GM10248 (cell line): Measurements from ENCODE around the gene MMP21.

Experiments
- CTCF ChIA-PET: fragments of 300-600 bp; sonication (Branson Sonifier 250); formaldehyde crosslinking; extraction: SDS; loops from one replicate; lab custom pipeline; 2021; ENCODE audit warnings: antibody characterized with exemption; lab: Yijun Ruan, JAX
- POLR2A ChIA-PET: fragments of 350-650 bp; sonication (Branson Sonifier 250); formaldehyde crosslinking; extraction: SDS; loops from one replicate; lab custom pipeline; 2020; ENCODE audit warnings: antibody characterized with exemption; lab: Yijun Ruan, JAX
- DNase-seq: peaks from one replicate; pipeline ENCODE4 v3.0.0; 2012; ENCODE audit errors: extremely low spot score
- CTCF ChIP-seq: IDR thresholded peaks from 2 replicates; pipeline ENCODE4 v1.5.1; 2012; ENCODE audit warnings: mild to moderate bottlenecking, low read depth; ENCODE audit errors: extremely low read depth, missing control alignments, control extremely low read depth

Gene MMP21

DNA sequence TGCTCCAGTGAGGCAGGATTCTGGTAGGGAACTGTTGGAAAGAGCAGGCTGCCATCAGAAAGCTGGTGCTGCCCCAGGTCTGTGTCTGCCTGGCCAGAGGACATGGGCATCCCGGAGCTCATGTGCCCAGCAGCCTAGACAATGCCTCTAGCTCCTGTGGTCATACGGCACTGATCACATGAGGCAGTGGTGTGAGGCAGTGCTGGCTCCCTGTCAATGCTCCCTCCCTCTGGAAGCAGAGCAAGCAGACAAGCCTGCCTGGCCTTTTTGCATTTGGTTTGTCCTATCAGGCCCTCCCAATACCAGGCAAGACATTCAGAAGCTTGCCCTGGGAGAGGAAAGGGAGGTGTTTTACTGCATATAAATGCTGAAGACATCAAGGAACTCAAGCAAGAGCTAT lies 19.5 kb upstream of the MMP21 start:
- ChIA-PET POLR2A (no interaction called here), CTCF (interaction anchor here (1.0 to 1.3 kb wide), 3 partner anchors 9 to 12 kb away, joined by 3 to 4 read pairs (median 4); no protein-coding TSS in a partner anchor)
- DNase-seq: no peak
- TF ChIP-seq CTCF: no peak

- no peak for DNase-seq
- CTCF ChIA-PET: interaction anchor here (0.8 to 1.7 kb wide), 2 partner anchors 9 to 24 kb away, joined by 3 to 6 read pairs; no protein-coding TSS in a partner anchor
- TF ChIP-seq CTCF: no peak
- POLR2A ChIA-PET: no interaction called here
These were observed 17.0 kb upstream of the MMP21 start for GRCh38 chr10:125792342-125793300.

GRCh38 chr10:125788156-125789034 lies 12.8 kb upstream of the MMP21 start:
- ChIA-PET CTCF (interaction anchor here (1.3 to 1.7 kb wide), 2 partner anchors 20 to 29 kb away, joined by 3 to 5 read pairs; no protein-coding TSS in a partner anchor), POLR2A (no interaction called here)
- DNase-seq: no peak
- no peak for TF ChIP-seq CTCF

GRCh38 chr10:125785791-125786190 lies 10.2 kb upstream of the MMP21 start:
- no peak for TF ChIP-seq CTCF
- CTCF ChIA-PET: interaction anchor here (0.9 to 1.3 kb wide), 2 partner anchors 10 to 21 kb away, joined by 3 to 4 read pairs; no protein-coding TSS in a partner anchor
- no peak for DNase-seq
- POLR2A ChIA-PET: interaction anchor here (0.5 kb wide), 1 partner anchor 69 kb away, joined by 4 read pairs; no protein-coding TSS in a partner anchor

DNA sequence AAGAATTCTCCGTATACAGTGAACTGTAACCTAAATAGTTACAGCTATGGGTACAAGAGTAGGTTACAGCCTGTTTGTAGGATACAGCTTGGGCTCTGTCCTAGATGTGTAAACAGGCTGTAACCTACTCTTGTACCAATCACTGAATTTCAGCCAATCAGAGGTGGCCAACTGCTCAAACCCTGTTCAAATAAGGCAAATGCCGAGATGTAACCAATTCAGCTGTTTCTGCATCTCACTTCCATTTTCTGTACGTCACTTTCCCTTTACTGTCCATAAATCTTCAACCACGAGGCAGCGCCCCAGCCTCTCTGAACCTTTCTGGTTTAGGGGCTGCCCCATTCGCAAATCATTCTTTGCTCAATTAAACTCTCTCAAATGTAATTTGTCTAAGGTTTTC lies 8.3 kb upstream of the MMP21 start:
- peak; percentile 57 for DNase-seq
- no peak for TF ChIP-seq CTCF
- ChIA-PET CTCF (interaction anchor here (1.5 to 2.3 kb wide), 4 partner anchors 9 to 23 kb away, joined by 3 to 10 read pairs (median 6); no protein-coding TSS in a partner anchor), POLR2A (interaction anchor here (0.6 kb wide), 1 partner anchor 47 kb away, joined by 3 read pairs; no protein-coding TSS in a partner anchor)
